GM19328 (cell line): ENCODE data around the gene GPR87.

ENCODE experiments used
- ATAC-seq: cut with Tn5 transposase; IDR thresholded peaks from one replicate; pipeline ENCODE4 v1.9.1; 2021; ENCODE audit warnings: mild to moderate bottlenecking, moderate library complexity; ENCODE audit not compliant: unreplicated experiment

Gene GPR87

DNA sequence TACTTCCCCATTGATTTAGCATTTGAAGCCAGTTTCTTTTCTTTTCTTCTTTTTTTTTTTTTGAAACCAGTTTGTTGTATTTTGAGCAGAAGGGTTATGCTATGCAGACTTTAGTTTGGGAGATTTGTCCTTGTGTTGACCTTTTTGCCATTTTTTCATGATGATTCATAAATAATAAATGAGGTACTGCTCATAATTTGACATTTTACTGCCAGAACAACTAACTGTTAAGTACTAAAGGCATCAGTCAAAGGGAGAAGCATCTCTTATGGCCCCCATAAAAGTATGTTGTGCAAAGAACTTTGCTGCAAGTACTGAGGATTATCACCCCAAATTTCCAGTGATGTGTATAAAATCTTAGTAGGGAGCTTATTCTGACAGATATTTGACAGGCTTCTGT lies 1.7 kb upstream of the GPR87 start:
- ATAC-seq = no peak

DNA sequence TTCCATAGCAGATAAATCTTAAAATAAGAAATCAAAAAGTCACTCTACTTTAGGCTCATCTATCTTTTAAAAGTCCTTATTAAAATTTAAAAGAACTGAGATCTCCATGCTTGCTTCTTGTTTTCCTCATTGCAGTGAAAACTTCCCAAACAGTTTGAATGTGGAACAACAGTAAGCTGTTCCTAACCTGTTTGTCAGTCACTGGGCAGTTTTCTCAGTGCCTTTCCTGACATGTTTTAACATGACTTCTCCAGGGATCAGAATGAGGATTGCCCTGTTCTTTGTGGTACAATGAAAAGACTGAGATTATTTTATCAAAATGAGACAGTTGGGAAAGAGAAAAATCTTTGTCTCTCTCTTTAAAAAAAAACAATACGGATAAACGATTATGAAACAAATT lies 774 bp downstream of the GPR87 start:
- no peak for ATAC-seq

DNA sequence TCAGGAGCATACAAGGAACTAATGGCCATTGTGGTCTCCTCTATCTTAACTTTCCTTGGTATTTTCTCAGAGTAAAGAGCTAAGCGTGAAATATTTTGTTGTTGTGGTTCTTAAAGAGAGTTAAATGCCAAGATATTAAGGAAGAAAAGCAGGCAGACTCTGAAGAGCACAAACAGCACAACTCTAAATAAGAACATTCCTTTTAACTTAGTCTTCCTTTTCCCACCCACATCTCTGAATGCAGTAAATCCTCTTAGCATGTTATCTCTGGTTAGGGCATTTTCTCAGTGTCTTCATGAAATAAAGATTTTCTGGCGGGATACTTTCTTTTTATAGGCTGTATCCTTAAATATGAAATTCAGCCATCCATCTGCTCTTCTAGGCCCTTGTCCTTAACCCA lies 1.5 kb downstream of the GPR87 start:
- no peak for ATAC-seq

DNA sequence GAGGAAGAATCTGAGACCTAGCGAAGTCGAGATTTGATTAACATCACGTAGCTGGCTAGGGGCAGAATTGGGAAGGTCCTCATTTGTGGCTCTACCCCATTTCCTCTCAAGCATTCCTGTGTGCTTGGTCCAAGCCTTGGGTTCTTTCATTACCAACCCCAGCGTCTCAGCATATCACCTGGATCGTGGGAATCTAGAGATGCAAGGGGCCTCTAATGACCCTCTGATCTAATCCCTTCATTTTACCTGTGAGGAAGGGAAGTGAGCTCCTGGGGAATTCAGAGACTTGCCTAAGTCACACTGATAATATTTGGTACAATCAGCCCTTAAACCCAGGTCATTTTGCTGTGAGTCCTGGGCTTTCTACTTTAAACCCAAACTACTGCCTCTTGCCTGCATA lies 2.0 kb downstream of the GPR87 start:
- ATAC-seq = no peak

DNA sequence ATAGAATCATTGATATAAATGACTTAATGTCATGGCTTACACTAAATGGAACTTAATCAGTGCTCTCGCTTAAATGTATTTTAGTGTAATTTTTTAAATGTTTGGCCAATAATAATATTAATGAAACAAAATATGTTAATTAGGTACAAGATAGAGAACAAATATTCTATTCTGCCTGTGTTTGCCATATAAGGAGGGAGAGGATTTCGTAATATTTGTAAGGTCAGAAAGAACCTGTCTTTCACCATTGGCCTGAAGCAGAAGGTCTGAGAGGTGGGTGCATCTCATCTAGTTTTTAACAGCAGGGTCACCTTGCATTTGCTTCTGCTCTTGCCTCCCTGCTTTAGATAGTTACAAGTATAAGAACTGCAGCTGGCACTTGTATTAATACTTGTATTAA lies 2.5 kb downstream of the GPR87 start:
- ATAC-seq = no peak

DNA sequence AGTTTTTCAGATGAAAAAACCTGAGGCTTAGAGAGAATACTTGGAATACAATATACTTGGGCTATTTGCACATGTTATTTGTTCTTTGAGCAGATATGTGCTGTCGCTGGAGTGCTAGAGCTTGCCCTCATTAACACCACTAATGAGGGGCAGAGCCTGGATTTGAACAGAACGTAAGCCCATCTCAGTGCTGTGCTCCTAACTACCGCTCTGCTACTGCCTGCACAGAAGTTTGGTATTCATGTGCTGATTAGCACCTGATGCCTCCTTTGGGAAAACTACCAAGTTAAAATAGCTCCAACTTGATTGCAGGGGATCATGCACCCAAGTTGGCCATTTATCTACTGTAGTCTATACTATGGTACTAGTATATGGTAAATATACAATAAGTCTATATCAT lies 3.6 kb downstream of the GPR87 start:
- no peak for ATAC-seq

DNA sequence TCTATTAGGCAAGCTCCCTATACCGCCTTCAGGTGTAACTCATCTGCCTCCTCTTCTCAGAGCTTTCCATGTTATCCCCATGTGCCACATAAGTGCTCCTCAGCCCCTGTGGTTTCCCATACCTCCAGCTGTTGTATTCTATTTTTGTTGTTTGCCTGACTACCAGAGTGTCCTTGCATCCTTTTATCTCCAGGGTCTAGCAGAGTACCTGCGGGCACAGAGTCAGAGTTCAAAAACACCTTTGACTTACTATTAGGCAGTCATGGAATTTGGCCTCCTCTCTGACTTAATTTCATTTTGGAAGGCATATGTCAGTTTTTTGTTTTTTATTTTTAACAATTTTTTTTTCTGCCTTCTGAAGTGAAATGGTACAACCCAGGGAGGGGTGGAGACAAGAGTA lies 7.1 kb downstream of the GPR87 start:
- no peak for ATAC-seq

DNA sequence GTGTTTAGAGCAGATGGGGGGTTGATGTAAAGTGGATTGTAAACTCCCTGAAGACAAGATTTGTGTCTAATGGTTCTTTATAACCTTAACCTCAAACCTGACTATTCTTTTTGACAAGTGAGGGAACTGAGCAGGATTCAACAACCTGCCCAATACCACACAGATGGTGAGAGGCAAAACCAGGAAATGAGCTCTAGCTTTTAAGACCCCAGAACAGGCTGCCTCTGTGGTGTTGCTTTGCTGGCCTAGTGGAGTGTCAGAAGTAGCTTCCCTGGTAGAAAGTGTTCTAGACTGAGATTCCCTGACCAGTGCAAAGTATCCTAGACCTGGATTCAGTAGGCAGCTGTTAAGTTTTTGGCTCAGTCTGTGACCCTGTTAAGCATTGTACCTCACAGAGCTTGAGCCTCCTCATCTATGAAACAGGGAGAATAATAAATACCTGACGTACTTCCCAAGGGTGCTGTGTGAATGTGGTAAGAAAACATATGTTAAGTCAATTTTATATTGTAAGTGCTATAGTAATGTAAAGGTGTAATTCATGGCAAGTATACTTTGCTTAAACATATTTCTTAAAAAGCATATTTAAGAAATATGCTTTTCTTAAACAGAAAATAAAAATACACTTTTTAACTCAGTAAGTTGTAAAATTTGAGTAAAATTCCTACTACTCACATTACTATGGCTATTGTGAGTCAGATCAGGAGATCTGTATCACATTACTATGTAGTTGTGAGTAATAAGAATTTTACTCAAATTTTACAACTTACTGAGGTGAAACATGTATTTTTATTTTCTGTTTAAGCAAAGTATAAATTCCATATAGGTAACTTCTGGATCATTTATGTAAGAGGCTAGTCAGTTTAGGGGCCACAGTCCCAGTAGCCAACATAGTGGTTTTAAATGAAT lies 8.8 kb downstream of the GPR87 start:
- no peak for ATAC-seq

DNA sequence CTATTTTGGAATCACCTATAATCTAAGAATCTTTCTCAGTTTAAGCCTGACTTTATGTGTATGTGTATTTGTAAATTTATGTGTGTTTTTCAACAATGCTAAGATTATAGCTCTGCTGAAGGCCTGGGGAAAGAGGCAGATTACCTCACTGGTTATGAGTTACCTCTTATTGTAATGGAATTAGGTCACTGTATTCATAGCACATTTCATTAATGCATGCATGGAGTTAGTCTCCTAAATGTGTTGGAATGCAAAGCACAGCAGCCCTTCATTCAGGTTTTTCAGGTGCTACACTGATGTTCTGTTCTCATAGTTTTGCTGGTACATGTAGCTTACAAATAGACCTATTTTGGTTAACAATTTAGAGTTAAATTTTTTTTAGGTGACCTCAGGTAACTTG lies 9.5 kb downstream of the GPR87 start:
- no peak for ATAC-seq

DNA sequence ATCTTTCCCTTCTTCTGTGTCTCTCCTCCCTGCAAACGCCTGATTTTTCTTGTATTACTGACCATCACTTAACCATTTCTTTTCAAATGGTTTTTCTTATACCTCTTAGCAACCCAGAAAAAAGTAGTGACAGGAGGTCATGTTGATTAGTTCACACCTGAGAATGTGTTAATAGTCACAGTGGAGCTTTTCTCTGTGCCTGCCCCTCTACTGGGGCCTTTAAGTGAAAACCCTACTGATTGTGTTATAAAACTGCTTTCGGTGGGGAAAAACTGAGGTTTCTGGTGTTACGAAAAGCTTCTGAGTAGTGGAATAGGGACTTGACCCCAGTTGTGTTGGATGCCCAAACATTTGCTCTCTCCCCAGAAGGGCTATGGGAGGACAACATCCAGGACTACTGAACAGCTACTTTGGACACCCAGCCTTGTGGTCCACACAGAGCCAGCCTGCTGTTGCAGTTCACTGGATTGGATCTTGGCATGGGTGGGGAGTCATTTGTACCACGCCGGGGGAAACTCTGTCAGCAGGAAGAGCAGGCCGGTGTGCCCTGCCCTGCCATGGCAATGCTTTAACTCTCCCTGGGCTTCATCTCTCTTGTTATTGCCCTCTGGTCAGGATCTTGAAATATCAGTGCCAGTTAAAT lies 10.3 kb downstream of the GPR87 start:
- no peak for ATAC-seq

DNA sequence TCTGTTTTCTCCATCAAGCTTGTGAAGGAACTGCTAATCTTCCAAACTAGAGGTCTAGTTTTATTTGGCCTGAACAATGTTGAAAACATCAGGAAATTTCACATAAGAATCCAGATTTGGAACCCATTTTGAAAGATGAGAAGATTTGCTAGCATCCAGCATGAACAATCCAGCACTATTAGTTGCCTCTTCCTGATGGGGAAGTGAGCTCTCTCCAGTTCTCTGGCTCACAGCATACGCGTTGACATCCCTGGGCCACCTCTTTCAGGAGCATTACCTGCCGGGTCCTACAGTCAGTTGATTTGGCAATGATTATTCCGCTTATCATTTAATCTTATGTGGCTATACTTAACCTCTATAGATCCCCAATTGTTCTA lies 10.9 kb downstream of the GPR87 start:
- ATAC-seq = no peak

DNA sequence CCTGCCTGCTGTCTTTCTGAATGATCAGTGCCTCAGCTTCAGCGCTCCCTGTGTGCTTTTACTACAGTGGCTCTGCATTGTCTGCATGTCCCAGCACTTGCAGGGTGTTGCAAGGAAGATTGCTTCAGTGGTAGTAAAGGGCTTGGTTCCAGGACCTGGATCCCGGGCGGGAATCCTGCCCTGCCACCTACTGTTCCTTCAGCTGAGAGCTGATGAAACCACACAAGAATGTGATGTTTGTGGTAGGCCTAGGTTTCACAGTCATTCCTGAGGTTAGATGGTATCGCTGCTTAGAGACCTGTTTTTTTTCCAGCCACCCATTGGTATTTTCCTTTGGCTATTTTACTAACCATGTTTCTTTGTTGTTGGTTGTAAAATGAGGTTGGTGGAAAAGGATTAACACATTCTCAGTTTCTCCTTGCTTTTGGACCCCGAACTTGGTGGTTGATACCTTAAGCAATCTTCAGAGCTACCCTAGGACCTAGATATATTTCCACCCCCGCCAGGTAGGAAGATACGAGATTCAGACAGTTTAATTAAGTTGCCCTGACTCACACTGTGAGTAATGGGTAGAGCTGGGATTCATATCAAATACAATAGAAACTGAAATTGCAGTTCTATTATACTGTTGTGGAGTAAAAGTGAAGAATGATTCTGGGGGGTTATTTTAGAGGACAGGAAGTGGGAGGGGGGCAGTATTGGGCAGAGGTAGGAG lies 11.4 kb downstream of the GPR87 start:
- no peak for ATAC-seq

DNA sequence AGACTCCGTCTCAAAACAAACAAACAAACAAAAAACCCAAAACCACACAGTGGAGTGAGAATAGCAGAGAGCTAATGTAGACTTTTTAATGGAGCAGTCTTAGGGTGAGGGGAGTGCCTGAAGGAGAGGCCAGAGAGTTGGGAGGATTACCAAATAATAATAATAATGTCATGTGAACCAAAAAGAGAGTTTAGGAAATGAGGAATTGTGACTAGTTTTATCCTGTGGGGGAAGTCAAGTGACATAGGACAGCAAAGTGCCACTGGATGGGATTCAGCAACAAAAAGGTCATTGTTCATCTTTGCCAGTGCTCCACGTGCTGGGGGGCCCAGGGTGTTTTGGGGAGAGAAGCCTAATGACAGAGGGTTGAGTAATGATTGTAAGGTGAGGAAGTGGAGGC lies 12.9 kb downstream of the GPR87 start:
- no peak for ATAC-seq

DNA sequence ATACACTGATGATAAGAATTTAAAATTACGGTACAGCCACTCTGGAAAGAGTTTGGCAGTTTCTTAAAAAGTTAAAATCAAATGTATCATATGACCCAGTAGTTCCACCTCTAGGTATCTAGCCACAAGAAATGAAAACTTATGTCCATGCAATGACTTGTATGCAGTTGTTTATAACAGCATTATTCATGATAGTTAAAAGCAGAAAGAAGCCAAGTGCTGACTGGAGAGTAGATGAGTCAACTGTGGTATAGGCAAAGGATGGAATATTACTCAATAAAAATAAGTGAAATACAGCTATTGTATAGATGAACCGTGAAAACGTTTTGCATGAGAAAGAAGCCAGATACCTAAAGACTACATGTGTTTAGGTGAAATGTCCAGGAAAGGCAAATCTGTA lies 14.8 kb downstream of the GPR87 start:
- no peak for ATAC-seq

DNA sequence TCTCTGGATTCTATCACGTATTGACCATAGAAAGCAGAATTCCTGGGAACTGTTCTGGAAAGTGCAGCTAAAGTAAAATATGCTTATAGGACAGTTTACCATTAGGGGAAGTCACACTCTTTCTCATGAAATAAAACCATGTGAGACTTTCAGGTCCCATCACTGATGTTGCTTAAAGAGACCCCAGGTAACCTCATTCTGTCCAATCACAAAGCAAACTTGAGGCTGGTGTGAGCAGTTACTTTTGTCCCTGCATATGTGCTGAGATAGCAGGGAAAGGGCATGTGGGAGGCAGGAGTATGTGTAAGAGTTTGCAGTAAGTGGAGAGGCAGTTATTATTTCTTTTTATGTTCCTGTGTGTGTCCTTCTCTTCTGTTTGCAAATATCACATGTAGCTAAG lies 16.1 kb downstream of the GPR87 start:
- no peak for ATAC-seq

DNA sequence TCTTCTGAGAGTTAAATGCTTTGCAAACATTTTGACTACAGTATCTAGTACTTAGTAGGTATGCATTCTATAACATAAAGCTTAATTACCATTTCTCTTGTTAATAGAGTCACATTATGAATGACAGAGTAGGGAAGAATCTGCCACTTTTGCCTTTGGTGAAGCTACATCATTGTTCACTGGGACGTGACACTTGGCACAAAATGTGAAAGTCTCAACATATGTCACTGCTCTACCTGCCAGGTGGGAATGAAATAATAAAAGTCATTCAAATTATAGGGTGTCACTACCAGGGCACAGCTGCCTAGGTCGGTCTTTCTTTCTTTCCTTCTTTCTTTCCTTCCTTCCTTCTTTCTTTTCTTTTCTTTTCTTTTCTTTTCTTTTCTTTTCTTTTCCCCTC lies 17.6 kb downstream of the GPR87 start:
- no peak for ATAC-seq

DNA sequence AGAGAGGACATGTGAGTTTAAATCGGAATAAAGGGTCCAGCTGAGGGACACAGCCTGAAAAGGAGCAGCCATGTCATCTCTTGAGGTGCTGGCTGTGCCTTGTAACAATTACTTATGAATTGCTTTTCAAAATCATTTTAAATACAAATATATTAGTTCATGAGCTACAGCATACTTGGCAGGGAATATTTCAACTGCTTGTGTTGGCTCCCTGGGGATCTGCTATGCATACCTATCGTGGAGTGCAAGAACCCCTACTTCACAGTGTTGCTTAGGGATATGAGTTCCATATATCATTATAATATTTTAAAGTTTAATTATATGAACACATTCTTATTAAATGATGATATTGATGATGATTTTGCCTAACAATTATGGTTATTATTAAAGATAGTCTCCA lies 19.2 kb downstream of the GPR87 start:
- no peak for ATAC-seq

DNA sequence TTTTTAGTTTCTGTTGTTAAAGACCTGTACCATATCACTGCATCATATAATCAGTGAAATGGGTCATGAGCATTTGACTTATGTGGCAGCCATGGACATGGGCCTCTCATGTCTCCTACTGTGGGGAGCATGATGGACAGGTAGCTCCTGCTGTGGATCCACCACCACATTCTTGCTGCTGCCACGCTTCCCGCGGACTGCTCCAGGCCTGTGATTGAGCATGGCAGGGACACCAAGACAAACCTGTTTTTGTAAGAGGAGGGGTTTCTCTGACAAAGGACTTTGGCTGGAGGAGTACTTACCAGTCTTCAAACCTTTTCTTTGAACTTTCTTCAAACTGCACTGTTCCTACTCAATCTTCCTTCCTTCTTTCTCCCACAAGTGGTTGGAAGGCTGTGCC lies 20.4 kb downstream of the GPR87 start:
- ATAC-seq = no peak

DNA sequence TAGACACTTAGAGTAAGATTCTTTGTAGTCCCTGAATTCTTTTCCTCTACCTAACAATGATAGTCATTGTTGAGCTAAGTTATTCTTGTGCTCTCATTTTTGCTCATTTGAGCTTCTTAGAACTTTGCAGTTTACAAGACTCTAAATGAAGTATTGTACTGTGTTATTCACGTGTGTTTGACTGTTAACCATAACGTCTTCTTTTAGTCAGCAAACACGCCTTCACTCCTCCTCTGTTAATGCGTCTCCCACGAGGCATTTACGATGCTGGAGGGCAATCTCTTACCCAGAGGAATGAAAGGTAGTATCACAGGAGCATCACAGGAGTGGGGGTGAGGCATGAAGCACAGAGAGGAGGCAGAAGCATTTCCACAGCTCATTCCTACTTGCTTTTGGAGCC lies 23.5 kb downstream of the GPR87 start:
- ATAC-seq = no peak

DNA sequence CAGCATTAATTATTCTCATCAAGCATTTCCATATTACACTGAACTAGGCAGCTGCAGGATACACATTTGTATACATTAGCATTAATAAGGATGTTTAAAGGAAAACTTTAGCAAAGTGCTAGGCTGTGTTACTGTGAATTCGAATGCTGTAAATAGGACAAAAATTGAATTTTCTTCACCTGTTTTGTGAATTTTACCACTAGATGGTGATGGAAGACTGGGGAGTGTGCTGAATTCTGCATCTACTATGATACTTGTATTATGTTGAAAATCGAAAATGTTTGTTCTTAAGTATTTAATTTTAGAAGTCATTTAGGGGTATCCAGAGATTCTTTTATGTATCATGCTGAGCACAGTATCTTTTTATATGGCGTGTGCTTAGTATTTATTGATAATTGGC lies 25.9 kb downstream of the GPR87 start:
- no peak for ATAC-seq

DNA sequence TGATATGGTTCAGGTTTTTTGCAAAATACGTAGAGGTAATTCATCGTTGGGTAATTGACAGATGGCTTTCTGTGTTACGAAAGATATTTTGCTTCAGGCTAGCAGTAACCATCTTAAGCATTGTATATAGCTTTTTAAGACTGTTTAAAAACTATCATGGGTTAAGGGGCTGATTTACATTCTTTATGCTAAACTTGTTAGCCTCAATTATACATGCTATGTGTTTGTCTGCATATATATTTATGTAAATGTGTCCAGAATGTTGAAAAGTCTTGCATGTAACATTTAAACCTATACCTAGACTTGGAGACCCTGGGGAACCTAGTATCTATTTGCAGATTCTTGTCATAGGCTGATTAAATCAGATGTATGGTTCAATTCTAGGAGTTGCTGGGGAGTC lies 27.2 kb downstream of the GPR87 start:
- ATAC-seq = no peak

DNA sequence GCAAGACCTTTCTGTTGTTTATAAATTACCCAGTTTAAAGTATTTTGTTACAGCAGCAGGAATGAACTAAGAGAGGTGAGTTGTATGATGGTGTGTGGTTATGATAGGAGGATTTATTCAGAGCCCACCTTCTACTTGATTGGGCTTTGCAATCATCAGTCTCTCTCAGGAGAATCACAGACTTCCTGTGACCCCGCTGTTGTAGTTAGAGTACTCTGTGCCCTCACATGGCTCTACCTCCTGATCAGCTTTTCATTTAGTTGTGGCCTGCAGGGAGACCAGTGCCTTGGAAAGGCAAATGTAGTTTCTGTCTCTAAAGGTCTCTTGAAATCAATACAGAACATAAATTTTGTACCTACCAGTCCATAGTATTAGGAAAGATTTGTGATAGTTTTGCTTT lies 30.7 kb downstream of the GPR87 start:
- ATAC-seq = no peak
